ENCODE results near the gene PHKG1. TPM values are rescaled to one million over a fixed set of nuclear protein-coding genes. Genes with fewer than 3 reads are reported as not detected.
"Not testable (repeated sequence)": the region's sequence is repeated elsewhere in the genome, so short reads cannot be mapped to it uniquely, and the experiment has no call there.

Gene PHKG1
- 1 to 10 TPM in 2 of 3 donors, under 1 TPM in 1; 0.90 to 3.0 (median 1.4) TPM for polyA plus RNA-seq (ENCODE audit: insufficient read length in 3 of 3)
- long read RNA-seq, donor 1: 0 reads
- long read RNA-seq, donor 2: 0 reads
- long read RNA-seq, donor 3, partial matches to known transcripts: 0 of 20 reads
- long read RNA-seq, donor 3, other reads (novel, unspliced or antisense): 20 of 20 reads
- long read RNA-seq, donor 4: 0 reads
- long read RNA-seq, donor 5: 0 reads
- long read RNA-seq, donor 6: 0 reads
- long read RNA-seq, donor 7: 0 reads
- long read RNA-seq, donor 8: 0 reads
- long read RNA-seq, donor 9: 0 reads
- long read RNA-seq, donor 10: 0 reads
- long read RNA-seq, donor 11: 0 reads
- long read RNA-seq, donor 12: 0 reads
- long read RNA-seq, donor 13: 0 reads
- long read RNA-seq, donor 14: 0 reads
- long read RNA-seq, donor 15: 0 reads
- long read RNA-seq, donor 16: 0 reads

DNA sequence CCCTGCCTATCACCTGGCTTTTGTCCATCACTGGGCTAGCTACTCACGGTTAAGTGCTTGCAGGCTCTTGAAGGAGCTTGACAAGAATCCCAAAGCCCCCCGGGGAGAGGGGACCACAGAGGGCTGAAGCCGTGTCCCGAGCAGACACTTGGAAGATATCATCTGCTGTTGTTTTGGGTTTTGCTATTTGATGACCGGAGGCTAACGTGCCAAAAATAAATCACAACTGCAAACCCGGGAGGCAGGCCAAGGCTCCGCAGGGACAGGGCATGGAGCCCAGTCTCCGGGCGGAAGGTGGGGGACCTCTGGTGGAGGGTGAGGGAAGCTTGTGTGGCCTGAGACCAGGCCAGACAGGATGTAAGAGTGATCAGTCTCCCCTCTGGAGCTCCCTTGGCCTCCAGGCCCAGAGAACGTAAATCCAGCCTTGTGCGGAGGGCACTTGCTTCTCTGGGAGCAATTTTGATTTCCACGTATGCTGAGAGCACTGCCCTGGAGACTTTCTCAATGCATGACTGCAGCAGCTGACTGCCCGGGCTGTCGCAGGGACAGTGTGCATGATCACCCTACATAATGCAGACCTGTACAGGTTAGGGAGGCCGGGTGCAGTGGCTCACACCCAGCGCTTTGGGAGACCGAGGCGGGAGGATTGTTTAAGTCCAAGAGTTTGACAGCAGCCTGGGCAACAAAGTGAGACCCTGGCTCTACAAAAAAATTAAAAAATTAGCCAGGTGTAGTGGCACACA is at the start of gene PHKG1:
TSS of gene PHKG1 (minus strand) at position 164 of the 743 bp plus-strand sequence. CDS start 4,011 bp downstream, outside the sequence.
- peak in 1 of 11 donors; percentile 31 for DNase-seq (ENCODE audit: extremely low read depth in 1 of 11, low read depth in 9 of 11, low spot score in 4 of 11)

DNA sequence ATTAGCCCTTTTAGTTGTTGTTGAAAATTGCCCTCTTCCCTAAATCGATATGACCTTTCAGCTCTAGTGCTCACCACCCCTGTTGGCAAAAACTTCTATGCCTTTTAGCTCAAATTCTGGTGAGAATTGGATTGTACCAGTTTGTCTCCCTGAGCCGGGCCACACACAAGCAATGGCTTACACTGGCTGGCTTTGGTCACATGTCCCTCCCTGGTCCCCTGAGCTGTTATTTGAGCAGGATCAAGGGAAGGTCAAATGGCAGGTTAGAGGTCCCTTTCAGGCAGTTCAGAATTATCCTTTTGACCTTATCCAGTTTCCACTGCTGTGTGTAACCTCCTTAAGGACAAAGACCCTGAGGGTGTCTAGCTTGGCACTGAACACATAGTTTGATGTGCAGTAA is 38.3 kb upstream of the PHKG1 start:
- not testable (repeated sequence) for DNase-seq (ENCODE audit: extremely low read depth in 1 of 11, low read depth in 9 of 11, low spot score in 4 of 11)

DNA sequence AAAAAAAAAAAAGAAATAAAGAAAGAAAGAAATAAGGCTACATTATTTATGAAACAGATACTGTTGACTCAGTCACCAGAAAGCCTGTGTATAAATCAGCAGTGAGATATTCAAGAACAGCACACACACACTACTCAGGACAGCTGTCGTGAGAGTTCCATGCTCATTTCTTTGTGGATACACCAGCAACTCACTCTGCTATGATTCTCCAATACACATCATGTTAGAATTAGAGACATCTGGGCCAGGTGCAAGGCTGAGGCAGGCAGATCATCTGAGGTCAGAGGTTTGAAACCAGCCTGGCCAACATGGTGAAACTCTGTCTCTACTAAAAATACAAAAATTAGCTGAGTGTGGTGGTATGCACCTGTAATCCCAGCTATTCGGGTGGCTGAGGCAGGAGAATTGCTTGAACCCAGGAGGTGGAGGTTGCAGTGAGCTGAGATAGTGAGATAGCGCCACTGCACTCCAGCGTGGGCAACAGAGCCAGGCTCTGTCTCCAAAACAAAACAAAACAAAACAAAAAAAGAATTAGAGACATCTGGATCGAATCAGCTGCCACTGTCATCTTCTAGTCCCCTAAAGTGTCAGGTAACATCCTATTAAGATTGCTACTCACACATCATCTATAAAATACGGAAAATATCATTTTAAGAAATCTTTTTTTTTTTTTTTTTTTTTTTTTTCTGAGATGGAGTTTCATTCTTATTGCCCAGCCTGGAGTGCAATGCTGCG is 34.7 kb upstream of the PHKG1 start:
- no peak for DNase-seq (ENCODE audit: extremely low read depth in 1 of 11, low read depth in 9 of 11, low spot score in 4 of 11)

DNA sequence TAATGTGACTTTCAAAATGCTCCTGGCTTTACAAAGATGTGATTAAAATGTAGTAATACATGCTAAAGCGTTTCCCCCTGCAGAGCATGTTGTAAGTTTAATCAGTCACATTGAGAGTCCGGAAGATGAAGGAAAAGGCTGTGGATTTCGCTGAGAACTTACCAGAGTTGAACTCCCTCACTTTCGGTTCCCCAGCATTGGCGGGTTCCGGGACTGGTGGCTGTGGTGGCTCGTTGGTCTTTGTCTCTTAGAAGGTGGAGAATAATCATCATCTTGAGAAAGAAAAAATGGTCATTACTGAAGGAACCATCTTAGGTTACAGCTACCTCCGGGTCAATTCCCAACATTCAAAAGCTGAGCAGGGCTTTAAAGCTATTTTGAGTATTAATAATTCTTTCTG is 33.1 kb upstream of the PHKG1 start:
- no peak for DNase-seq (ENCODE audit: extremely low read depth in 1 of 11, low read depth in 9 of 11, low spot score in 4 of 11)

DNA sequence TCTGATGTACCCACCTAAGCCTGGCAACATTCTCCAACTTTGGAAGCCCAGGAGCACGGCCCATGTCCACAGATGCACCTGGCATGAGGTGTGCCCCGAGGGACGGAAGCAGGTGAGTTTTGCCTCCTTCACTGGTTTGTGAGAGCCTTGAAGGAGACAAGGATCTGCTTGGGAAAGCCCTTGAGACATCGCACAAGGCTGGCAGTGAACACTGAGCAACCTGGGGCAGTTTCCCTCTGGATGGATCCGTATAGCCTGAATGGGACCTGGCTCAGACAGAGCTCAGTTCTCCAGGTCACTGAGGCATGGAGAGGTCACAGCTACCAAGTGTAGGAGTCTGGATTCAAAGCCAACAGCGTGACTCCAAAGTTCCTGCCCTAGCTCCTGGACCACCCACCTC is 32.2 kb upstream of the PHKG1 start:
- peak in 1 of 11 donors; percentile 23 for DNase-seq (ENCODE audit: extremely low read depth in 1 of 11, low read depth in 9 of 11, low spot score in 4 of 11)

DNA sequence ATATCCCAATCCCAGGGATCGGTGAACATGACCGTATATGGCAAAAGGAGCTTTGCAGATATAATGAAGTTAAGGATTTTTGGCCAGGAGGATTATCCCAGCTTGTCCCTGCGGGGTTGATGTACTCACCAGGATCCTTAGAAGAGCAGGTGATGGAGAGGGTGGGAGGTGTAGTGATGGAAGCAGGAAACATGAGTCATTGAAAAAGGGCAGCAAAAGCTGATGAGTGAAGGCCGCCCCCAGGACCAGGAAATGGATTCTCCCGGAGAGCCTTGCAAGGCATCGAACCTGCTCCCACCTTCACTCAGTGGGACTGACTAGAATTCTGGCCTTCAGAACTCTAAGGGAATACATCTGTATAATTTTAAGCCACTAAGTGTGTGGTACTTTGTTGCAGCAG is 28.7 kb upstream of the PHKG1 start:
- DNase-seq (ENCODE audit: extremely low read depth in 1 of 11, low read depth in 9 of 11, low spot score in 4 of 11): no peak

DNA sequence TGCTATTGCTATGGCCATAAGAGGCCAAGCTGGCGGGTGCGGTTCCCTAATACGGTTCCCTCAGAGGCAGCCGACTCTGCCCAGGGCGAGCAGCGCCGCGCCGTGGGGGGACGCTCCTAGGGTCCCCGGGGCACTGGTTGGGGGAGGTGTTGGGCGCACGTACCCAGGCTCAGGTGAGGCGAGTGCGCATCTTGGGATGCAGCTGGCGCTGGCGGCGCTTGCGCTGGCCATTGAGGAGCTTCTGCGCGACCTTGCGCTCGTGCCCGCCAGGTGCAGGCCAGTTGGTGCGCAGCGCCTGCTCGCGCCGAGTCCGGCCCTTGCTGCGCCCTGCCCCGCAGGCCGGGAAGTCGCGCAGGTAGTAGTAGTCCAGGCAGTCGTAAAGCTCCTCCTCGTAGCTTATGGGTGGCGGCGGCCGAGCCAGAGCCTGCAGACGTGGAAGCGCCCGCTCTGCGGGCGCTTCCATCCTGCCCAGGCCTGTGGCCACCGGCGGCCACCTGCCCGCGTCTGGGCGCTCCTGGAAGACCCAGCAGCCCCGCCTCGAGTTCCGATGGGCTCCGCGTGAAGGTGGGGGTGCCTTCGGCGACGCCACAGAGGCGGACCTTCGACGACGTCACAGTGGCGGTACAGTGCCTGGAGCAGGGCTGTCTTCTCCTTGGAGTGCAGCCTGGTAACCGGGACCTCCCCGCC is 23.2 kb upstream of the PHKG1 start, which contains the start of gene NUPR2:
TSS of gene NUPR2 (minus strand) at position 566 of the 687 bp plus-strand sequence. CDS start at position 463, 103 bp downstream.
- DNase-seq (ENCODE audit: extremely low read depth in 1 of 11, low read depth in 9 of 11, low spot score in 4 of 11): peak in 3 of 11 donors; percentile 15 to 21 (median 19)

DNA sequence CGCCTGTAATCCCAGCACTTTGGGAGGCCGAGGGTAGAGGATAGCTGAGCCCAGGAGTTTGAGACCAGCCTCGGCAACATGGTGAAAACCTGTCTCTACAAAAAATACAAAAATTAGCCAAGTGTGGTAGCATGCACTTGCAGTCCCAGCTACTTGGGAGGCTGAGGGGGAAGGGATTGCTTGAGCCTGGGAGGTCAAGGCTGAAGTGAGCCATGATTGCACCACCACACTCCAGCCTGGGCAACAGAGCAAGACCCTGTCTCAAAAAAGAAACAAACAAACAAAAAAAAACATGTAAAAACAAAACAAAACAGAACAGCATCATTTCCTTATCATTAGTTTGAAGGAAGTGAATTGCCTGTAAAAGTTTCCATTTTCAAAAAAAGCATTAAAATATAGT is 19.5 kb upstream of the PHKG1 start:
- not testable (repeated sequence) for DNase-seq (ENCODE audit: extremely low read depth in 1 of 11, low read depth in 9 of 11, low spot score in 4 of 11)

DNA sequence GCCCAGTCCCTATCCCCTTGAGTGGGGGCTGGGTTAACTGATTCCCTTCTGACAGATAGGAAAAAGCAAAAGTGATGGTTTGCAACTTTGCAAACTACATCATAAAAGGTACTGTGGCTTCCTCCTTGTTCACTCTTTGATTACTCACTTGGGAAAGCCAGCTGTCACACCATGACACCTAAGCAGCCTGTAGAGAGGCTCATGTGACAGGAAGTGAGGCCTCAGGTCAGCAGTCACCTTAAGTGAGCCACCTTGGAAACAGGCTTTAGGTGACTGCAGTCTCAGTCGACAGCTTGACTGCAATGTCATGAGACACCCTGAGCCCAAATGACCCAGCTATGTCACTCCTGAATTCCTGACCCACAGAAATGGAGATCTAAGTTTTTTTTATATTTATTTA is 17.9 kb upstream of the PHKG1 start:
- DNase-seq (ENCODE audit: extremely low read depth in 1 of 11, low read depth in 9 of 11, low spot score in 4 of 11): no peak

DNA sequence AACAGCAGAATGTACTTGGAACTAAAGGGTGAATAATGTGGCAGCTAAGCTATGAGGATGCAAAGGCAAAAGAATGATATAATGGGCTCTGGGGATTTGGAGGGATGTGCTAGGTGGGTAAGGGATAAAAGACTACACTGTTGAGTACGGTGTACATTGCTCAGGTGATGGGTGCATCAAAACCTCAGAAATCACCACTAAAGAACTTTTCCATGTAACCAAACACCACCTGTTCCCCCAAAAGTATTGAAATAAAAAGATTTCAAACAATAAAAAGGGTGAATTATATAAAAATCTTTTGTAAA is 15.2 kb upstream of the PHKG1 start:
- DNase-seq (ENCODE audit: extremely low read depth in 1 of 11, low read depth in 9 of 11, low spot score in 4 of 11): no peak

DNA sequence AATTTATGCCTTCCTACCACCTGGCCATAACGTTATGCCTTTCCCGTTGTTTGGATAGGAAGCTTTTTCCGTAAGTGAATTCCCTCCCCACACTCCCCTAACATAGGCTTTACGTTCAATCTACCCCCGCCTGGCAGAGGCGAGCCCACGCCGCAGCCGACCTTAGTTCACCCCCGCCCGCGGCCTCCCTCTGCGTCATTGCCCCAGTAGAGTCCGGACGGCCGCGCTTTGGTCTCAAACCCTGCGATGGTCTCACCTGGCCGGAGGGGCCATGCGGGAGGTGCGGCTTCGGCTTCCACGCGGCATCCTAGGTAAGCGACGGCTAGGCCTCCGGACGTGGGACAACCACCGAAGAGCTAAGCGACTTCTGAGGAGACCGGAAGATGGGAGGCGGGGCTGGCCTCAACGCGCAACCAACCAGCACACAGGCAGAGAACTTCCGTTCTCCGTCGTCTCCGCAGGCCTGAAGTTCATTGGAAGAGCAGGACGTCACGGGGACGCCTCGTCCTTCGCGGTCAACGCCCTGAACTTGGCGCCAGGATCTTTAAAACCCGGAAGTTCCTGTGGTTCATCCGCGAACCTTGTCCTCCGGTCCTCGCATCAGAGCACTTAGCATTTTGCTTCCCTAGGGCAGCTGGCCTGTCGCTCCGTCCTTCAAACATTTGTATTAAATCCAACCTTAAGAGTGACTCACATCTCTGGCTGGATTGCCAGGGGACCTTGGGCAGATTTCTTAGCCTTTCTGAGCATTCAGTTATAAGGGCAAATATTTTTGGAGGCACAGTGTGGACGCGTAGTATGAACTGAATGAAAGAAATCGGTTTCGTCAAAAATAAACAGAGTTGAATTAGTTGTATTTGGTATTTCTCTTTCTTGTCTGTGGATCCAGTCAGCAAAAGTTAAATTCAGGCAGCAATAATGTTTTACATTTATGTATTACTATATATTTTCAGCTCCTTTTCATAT is 13.6 kb upstream of the PHKG1 start, which contains the start of gene CHCHD2:
TSS of gene CHCHD2 (minus strand) at position 369 of the 966 bp plus-strand sequence. CDS start at position 306, 63 bp downstream.
- peak; percentile 90 to 99 (median 96) for DNase-seq (ENCODE audit: extremely low read depth in 1 of 11, low read depth in 9 of 11, low spot score in 4 of 11)

DNA sequence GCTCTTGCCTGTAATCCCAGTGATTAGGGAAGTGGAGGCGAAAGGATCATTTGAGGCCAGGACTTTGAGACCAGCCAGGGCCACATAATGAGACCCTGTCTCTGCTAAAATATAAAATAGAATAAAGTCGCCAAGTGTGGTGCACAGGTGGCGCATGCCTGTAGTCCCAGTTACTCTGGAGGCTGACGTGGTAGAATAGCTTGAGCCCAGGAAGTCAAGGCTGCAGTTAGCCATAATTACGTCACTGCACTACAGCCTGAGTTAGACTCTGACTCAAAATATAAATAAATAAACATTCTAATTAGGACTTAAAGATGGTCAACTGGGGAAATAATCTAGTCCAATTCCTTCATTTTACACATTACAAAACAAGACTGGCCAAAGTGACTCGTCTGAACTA is 12.8 kb upstream of the PHKG1 start:
- peak in 2 of 11 donors; percentile 25 to 34 for DNase-seq (ENCODE audit: extremely low read depth in 1 of 11, low read depth in 9 of 11, low spot score in 4 of 11)

DNA sequence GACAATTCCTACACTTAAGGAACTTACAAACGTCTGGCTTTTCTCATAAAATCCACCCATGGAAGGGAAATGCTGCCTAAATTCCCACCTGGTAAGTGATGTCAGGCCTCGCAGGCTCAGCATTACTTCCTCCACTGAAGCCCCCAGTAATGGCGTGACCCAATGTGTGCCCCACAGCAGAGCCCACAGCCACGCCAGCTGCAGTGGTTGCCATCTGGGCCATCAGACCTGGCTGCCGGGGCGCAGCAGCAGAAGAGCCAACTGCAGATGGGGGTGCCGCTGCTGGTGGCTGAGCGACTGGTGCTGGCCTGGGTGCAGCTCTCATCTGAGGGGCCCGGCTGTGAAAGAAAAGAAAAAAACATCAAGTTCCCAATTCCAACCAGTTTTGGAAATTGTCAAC is 11.4 kb upstream of the PHKG1 start:
- not testable (repeated sequence) for DNase-seq (ENCODE audit: extremely low read depth in 1 of 11, low read depth in 9 of 11, low spot score in 4 of 11)

DNA sequence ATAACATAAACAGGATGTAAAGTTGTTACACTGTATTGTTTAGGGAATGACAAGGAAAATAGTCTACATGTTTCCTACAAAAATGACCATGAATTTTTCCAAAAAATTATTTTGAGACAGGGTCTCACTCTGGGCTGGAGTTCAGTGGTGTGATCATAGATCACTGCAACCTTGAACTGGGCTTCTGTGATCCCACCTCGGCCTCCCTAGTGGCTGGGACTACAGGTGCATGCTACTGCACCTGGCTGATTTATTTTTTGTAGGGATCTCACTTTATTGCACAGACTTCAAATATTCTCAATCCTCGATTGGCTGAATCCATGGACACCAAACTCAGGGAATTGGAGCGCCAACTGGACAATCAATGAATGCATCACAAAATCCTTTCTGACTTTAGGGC is 6.9 kb upstream of the PHKG1 start:
- no peak for DNase-seq (ENCODE audit: extremely low read depth in 1 of 11, low read depth in 9 of 11, low spot score in 4 of 11)

DNA sequence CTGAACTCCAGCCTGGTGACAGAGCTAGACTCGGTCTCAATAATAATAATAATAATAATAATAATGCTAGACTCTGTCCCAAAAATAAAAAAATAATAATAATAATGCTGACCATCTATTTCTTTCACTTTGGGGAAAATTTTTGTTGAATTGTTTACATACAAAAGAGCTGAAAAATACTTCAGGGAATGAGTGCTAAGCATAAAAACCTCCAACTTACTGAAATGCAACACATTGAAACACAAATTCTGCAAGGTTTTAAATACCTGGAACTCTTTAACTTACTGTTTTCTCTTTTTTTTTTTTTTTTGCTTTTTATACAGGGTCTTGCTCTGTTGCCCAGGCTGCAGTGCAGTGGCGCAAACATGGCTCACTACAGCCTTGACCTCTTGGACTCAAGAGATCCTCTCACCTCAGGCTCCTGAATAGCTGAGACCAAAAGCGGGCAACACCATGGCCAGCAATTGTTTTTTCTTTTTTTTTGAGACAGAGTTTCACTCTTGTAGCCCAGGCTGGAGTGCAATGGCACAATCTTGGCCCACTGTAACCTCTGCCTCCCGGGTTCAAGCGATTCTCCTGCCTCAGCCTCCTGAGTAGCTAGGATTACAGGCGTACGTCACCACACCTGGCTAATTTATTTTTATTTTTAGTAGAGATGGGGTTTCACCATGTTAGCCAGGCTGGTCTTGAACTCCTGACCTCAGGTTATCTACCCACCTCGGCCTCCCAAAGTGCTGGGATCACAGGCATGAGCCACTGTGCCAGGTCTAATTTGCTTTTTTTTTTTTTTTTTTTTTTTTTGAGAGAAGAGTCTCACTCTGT is 5.6 kb upstream of the PHKG1 start:
- DNase-seq (ENCODE audit: extremely low read depth in 1 of 11, low read depth in 9 of 11, low spot score in 4 of 11): not testable (repeated sequence)

DNA sequence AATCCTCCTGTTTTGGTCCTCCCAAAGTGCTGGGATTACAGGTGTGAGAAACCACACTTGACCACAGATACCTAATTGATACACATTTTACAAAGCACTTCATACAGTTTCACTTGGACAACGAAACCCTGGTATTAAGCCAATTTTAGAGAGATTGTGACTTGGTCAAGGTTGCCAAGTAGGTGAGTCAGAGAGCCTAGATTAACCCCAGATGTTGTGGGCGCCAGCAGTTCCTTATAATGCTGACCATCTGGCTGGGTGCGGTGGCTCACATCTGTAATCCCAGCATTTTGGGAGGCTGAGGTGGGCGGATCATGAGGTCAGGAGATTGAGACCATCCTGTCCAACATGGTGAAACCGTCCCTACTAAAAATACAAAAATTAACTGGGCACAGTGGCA is 4.9 kb upstream of the PHKG1 start:
- no peak for DNase-seq (ENCODE audit: extremely low read depth in 1 of 11, low read depth in 9 of 11, low spot score in 4 of 11)

DNA sequence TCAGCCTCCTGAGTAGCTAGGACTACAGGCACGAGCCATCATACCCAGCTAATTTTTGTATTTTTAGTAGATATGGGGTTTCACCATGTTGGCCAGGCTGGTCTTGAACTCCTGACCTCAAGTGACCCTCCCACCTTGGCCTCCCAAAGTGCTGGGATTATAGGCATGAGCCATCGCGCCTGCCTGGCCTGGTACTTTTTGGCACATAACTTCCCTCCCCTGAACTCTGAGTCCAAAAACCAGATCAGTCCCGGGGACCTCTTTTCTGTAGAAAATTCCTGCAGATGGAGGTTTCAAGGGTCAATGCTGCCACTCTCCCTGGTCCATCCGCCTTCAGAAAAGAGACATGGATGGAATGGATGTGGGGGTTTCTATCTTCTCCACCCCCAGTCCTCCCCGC is 364 bp downstream of the PHKG1 start:
- not testable (repeated sequence) for DNase-seq (ENCODE audit: extremely low read depth in 1 of 11, low read depth in 9 of 11, low spot score in 4 of 11)
